SH-SY5Y (cell line): ENCODE measurements around the gene RGS12.

Source experiments
- GATA2 ChIP-seq: IDR thresholded peaks from 2 replicates; pipeline ENCODE4 v1.6.1; 2011; ENCODE audit warnings: mild to moderate bottlenecking, low read depth, low read length
- GATA3 ChIP-seq: IDR thresholded peaks from 2 replicates; pipeline ENCODE4 v1.6.1; 2011; ENCODE audit warnings: low read depth, mild to moderate bottlenecking, low read length, moderate library complexity

DNA sequence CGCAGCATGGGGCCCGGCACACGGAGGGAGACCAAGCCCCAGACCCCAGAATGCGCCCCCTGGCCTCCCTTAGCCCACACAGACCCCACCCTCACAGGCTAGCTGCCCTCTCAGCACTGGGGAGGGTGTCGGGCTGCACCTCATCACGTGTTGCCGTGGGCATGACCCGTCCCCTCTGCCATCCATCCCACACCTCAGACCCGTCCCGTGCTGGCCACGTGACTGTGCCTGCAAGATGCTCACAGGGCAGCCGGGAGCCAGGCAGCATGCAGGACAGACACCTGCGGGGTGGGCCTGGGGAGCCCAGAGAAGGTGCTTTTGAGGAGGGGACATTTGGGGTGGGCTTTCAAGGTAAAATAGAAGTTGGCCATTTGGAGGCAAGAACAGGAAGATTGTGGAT is 39.0 kb upstream of the RGS12 start:
- no peak for TF ChIP-seq GATA2
- no peak for TF ChIP-seq GATA3
